Measurements from ENCODE around the gene PTDSS2.
A peak's percentile ranks its signal among the peaks of the same experiment; 100 is the strongest.

The PTDSS2 gene

DNA sequence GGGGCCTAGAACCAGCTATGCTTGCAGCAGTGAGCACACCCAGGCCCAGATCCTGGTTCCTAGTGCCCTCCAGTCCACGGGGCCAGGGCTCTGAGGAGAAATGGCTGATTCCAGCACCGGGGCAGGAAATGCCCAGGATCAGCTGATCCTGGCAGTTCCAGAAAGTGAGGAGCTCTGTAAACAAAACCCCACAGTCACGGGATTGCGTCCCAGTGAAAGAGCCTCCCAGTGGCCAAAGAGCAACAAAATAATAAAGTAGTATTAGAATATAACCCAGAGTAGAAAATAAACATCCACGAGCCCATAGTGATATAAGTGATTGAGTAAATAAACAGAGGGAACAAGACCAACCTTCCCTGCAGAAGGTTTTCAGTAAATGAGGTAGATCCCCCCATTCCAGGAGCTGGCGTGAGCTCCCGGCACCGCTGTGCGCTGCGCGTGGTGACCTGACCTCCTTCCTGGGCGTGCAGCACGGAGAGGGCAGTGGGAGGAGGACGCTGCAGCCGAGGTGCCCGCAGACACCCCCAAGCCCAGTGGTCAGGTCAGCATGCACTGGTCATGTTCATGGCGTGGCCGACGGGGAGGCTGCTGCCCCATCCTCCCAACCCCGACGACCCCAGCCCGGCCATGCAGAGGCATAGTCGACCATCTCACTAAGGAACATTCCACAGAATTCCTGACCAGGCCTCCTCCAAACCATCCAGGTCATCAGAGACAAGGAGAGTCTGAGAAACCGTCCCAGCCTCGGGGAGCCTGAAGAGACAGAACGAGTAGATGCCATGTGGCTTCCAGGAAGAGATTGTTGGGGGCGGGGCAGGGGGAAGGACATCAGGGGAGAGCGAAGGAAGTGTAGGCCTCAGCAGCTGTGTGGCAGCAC lies 19.8 kb downstream of the PTDSS2 start:
- DNase-seq (ENCODE audit: low spot score) = peak; percentile 38

DNA sequence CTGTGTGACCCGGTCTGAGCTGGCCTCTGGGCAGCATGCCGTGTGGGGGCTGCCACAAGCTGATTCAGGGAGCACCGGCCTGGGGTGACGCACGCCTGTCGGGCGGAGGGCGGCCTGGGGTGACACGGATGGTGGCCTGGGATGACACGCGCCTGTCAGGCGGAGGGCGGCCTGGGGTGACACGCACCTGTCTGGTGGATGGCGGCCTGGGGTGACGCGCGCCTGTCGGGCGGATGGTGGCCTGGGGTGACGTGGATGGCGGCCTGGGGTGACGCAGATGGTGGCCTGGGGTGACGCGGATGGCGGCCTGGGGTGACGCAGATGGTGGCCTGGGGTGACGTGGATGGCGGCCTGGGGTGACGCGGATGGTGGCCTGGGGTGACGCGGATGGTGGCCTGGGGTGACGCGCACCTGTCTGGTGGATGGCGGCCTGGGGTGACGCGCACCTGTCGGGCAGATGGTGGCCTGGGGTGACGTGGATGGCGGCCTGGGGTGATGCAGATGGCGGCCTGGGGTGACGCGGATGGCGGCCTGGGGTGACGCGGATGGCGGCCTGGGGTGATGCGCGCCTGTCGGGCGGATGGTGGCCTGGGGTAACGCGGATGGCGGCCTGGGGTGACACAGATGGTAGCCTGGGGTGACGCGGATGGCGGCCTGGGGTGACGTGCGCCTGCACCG lies 21.5 kb downstream of the PTDSS2 start:
- no peak for DNase-seq (ENCODE audit: low spot score)

DNA sequence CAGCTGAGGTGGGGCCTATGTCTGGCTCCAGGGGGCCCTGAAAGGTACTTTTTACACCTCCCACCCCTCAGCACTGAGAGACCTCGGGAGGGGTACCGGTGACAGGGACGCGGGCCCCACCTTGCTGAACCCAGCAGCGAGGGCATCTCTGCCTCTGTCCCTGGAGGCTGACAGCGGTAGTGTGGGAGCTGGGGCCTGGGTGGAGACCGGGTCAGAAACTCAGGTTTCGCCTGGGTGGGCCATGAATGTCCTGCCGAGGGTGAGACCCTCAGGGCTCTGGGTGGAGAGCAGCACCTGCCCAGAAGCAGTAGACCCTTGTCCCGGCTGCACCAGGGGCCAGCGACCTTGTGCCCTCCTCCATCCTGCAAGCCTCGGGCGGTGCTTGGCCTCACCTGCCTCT lies 22.2 kb downstream of the PTDSS2 start:
- no peak for DNase-seq (ENCODE audit: low spot score)

DNA sequence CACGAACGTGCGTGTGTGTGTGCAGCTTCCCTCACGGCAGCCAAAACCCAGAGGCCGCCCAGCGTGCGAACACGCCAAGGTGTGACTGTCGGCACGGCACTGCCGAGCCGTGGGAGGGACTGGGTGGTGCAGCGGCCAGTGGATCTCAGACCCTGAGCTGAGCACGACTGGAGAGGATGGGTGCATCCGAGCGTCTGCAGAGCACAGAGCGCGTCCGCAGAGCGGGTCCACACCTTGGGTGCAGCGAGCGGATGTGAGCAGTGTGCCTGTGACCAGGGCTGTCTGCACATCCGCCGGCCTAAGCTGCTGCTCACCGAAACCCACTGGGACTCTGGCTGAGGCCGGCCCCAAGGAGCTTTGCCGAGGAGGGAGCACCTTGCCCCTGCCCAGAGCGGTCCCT lies 22.7 kb downstream of the PTDSS2 start:
- DNase-seq (ENCODE audit: low spot score) = no peak

DNA sequence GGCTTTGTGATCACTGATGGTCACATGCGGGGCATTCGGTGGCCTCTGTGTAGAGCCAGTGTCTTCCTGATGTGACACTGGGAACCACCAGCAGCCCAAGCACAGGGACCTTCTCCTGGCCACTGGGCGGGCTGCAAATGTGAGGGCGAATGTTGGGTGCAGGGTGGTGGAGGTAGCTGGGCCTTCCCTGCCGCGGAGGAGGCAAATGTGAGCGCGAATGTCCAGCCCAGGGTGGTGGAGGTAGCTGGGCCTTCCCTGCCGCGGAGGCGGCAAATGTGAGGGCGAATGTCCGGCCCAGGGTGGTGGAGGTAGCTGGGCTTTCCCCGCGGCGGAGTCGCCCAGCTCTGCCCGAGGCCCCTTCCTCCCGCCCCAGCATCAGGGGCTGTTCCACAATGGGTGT lies 23.3 kb downstream of the PTDSS2 start:
- DNase-seq (ENCODE audit: low spot score) = no peak

DNA sequence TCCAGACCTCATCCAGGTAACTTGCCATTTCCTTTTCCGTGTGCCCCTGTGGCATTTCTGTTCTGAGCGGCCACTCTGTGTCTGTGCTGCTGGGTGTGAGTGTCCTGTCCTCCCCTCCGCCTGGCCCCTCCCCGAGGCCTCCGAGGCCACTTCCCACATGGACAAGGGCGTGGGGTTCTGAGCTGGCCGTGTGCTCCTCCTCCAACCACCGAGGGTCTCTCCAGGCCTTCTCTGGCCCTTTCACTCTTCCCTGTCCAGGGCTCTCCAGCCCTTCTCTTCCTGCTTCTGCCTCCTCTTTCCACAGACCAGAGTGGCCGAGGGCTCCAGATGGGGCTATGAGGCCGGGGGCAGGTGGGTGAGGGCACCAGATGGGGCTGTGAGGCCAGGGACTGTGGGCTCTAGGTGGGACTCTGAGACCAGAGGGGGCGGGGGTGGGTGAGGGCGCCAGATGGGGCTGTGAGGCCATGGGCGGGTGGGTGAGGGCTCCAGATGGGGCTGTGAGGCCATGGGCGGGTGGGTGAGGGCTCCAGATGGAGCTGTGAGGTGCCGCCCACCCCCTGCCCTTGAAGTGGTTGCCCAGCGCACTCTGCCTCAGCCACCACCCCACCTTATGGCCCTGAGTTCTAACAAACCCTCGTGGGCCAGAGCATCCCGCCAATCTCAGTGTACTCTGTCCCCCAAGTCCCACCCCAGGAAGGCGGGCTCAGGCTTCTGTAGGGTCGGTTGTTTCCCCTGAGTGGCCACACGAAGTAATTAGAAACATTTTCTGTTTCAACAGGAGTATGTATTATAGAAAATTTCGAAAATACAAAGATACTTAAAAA lies 24.1 kb downstream of the PTDSS2 start:
- no peak for DNase-seq (ENCODE audit: low spot score)

DNA sequence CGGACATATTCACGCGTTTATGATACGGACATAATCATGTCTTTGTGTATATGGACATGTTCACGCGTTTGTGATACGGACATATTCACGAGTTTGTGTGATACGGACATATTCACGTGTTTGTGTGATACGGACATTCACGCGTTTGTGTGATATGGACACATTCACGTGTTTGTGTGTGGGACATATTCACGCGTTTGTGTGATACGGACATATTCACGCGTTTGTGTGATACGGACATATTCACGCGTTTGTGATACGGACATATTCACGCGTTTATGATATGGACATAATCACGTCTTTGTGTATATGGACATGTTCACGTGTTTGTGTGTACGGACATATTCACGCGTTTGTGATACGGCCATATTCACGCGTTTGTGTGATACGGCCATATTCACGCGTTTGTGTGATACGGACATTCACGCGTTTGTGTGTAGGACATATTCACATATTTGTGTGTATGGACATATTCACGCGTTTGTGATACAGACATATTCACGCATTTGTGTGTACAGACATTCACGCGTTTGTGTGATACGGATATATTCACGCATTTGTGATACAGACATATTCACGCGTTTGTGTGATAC lies 24.9 kb downstream of the PTDSS2 start:
- no peak for DNase-seq (ENCODE audit: low spot score)

DNA sequence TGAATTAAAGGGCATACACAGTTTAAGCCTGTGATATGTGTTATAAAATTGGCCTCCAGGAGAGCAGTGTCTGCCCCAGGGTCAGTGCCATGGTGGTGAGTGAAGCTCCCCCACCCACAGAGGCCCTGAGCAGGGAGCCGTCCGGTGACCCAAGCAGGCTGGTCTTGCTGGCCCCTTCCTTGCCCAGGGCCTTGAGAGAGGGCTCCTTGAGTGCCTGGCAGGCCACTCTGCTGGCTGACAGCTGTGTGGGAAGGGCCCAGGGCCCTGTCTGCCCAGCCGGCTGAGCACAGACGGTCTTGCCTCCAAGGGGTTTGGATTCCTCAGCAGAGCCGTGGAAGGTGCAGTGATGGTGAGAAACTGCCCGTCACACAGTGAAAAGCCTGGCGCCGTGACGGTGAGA lies 25.9 kb downstream of the PTDSS2 start:
- no peak for DNase-seq (ENCODE audit: low spot score)

DNA sequence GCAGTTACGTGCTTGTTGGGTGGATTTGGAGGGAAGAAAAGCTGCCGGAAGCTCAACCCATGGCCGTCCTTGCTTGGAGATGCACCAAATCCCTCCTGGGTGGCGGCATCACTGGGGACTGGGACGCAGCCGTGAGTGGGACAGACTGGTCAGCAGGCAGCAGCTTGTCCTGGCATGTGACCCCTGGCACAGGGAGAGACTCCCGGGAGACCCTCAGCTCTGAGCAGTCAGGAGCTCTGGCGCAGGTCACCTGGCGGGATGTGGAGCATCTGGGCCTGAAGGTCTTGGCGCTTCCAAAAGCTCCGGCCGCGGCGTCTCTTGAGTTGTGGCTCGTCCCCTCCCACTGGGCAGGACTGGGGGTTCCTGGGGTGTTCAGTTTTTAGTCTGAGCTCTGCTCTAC lies 26.3 kb downstream of the PTDSS2 start:
- no peak for DNase-seq (ENCODE audit: low spot score)

DNA sequence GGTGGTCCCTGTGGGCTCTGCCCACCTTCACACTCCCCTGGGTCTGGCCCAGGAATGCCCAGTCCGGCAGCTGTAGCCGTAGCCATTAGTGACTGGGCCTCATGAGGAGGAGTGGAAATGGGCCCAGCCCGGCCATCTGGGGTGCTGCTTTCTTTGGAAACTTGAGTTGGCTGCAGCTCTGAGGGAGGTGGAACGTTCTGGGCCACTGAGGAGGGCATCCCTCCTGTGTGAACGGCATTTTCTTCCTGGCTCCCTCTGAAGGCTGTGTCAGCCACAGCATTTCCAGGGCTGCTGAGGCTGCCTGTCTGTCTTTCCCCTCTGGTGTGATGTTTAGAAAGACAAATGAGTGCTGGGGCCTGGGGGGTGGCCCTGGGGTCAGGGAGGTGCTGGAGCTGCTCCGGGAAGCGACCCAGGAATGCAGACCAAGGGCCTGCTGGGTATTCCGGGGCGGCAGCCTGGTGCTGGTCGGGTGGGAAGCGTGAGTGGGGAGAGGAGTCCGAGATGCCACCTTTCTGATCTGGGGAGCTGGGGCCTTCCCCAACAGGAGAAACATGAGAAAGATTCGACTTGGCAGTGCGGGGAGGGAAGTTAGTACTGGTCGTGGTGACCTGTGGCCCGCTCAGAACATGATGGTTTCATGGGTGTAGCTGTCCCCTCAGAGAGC lies 27.1 kb downstream of the PTDSS2 start:
- peak; percentile 83 for DNase-seq (ENCODE audit: low spot score)

DNA sequence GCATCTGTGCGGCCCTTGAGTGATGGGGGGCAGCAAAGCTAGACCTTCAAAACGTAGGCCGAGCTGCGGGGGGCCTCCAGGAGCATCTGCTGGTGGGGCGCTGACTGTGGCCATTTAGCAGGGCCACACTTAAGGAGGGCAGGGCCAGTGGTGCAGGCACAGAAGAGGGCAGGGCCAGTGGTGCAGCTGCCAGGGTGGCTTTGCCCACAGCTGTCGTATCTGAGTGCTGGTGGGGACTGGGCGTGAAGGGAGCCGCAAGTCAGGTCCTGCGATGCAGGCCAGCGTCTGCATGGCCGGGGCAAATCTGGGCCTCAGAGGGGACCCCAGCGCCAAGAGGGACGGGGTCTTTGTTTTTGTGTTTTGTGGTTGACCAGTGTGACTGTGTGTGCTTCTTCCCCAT lies 29.2 kb downstream of the PTDSS2 start:
- DNase-seq (ENCODE audit: low spot score) = no peak

DNA sequence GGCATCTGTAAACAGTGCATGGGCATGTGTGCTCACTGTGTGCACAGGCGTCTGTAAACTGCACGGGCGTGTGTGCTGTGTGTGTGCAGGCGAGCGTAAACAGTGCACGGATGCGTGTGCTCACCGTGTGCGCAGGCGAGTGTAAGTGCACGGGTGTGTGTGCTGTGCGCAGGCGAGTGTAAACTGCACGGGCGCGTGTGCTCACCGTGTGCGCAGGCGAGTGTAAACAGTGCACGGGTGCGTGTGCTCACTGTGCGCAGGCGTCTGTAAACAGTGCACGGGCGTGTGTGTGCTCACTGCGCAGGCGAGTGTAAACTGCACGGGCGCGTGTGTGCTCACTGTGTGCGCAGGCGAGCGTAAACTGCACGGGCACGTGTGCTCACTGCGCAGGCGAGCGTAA lies 34.5 kb downstream of the PTDSS2 start:
- no peak for DNase-seq (ENCODE audit: low spot score)

DNA sequence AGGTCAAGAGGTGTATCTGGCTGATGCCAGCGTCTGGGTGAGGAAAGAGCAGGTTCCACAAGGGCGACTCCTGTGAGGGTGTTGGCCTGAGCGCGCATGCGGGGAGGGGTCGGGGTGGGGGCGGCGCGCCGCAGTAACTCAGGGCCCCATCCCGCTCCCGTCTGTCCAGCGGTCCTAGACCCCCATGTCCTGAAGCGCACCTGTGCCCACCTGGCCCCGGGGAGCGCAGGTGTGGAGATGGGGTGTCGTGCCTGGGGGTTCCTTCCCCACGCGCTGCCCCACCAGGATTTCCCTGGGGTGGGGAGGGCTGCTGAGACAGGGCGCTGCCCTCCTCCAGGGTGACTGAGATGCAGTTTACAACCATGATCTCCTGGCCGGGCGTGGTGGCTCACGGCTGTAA lies 36.1 kb downstream of the PTDSS2 start:
- no peak for DNase-seq (ENCODE audit: low spot score)

DNA sequence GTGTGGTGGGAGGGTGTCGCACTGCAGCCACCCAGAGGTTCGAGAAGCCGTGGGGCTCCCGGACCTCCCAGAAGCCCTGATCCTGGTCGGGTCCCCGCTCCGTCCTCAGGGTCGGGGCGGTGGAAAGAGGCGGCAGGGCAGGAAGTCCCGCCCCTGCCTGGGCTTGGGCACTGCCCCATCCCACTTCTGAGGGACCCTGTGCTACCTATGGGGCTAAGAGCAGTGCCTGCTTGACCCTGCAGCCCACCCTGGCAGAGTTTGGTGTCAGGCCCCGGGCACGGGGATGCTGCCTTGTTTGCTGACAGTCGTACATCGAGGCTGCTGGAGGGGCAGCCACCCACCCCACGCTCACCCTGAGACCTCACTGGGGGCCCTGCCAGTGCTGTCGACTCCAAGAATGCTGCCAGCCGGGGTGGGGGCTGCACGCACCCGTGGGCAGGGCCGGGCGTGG lies 37.5 kb downstream of the PTDSS2 start:
- DNase-seq (ENCODE audit: low spot score) = no peak

DNA sequence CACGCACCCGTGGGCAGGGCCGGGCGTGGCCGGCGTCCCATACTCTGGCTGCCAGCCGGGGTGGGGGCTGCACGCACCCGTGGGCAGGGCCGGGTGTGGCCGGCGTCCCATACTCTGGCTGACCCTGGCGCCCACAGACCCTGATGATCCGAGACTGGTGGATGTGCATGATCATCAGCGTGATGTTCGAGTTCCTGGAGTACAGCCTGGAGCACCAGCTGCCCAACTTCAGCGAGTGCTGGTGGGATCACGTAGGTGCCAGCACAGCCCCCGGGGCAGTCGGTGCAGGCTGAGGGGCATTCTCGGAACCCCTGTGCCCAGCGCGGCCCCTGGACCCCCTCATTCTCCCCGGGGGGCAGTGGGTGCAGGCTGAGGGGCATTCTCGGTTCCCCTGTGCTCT lies 38.0 kb downstream of the PTDSS2 start:
- no peak for DNase-seq (ENCODE audit: low spot score)

DNA sequence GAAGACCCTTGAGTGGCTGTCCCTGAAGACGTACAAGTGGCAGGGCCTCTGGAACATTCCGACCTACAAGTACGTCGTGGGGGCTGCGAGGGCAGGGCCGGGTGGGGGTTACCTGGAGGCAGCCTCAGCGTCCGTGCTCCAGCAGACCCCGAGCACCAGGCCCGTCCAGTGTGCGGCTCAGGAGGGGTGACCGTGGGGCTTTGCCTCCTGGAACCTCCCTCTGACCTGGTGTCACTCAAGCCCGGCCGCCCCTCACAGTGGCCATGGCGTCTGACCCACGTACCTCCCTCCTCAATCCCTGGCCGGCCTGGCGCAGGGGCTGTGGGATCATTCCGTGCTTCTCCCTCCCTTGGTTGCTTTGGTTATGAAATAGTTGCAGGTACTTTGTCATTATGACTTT lies 38.5 kb downstream of the PTDSS2 start:
- DNase-seq (ENCODE audit: low spot score) = no peak

DNA sequence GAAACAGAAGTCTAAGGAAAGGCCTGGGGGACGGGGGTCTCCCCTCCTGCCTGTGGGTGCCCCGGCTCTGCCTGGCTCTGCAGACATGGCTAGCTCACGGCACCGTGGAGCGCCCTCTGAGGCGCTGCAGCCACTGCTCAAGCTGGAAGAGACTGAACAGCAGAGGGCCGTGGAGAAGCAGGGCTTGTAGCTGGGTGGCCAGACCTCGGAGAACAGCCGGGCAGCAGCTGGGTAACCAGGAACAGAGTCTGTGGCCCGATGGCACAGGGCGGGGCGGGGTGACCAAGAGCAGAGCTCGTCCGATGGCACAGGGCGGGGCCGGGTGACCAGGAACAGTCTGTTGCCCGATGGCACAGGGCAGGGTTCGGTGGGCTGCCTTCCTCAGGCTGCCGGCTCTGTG lies 38.9 kb downstream of the PTDSS2 start:
- no peak for DNase-seq (ENCODE audit: low spot score)

DNA sequence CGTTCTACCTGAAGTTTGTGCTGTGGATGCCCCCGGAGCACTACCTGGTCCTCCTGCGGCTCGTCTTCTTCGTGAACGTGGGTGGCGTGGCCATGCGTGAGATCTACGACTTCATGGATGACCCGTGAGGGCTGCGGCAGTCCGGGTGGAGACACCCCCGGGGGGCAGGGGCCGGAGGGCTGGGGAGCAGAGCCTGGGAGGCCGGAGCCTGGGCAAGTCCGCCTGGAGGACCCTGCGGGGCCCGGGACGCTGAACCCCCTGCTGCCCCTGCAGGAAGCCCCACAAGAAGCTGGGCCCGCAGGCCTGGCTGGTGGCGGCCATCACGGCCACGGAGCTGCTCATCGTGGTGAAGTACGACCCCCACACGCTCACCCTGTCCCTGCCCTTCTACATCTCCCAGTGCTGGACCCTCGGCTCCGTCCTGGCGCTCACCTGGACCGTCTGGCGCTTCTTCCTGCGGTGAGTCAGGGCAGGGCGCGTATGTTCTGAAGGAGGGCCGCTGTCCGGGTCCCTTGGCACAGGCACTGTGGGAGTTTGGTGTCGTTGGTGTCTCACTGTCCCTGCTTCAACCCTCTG lies 39.6 kb downstream of the PTDSS2 start:
- DNase-seq (ENCODE audit: low spot score) = no peak

DNA sequence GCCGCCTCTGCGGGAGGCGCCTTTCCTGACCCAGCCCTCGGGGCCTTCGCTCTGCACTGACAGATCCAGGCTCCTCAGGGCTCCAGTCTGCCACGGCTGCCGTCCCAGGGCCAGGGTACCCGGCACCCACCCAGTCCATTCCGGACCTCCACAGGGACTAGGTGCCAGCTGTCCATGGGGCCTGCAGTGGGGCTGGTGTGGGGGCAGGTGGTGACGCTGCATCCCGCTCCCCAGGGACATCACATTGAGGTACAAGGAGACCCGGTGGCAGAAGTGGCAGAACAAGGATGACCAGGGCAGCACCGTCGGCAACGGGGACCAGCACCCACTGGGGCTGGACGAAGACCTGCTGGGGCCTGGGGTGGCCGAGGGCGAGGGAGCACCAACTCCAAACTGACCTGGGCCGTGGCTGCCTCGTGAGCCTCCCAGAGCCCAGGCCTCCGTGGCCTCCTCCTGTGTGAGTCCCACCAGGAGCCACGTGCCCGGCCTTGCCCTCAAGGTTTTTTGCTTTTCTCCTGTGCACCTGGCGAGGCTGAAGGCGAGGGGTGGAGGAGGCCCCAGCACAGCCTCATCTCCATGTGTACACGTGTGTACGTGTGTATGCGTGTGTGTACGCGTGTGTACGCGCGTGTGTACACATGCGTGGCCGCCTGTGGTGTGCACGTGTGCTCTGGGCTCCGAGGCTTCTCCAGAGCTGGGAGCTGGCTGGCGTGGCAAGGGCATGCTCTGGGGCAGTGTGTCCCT lies 40.3 kb downstream of the PTDSS2 start:
- no peak for DNase-seq (ENCODE audit: low spot score)

DNA sequence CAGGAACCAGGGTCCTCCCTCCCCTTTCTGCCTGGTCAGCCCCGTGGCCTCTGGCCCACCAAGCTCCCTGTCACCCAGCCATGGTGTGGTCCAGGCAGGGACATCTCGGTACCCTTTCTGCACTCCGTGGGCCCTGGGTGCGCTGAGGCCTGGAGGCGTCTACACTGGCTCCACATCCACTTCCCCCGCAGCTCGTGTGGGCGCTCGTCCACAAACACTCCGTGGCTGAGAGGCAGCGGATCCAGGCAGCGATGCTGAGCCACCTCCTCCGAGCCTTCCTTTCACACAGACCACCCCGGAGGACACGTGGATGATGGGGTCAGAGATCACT lies 40.8 kb downstream of the PTDSS2 start:
- DNase-seq (ENCODE audit: low spot score) = no peak

DNA sequence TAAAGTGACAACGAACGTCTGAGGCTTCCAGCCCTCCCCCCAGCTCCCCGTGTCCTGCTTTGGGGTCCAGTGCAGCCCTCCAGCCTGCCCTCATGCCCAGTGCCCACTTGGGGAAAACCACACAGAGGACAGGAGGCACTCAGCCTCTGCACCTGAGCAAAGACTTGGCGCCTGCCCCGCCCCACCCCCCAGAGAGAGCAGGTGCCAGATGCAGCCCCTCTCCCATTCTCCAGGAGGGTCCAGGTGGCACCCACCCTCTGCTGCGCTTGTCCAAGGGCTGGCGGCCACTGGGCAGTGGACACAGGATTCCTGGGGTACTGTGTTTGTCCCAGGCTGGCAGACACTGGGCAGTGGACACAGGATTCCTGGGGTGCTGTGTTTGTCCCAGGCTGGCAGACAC lies 41.3 kb downstream of the PTDSS2 start:
- DNase-seq (ENCODE audit: low spot score) = no peak

All from cerebellar cortex (tissue), 1 donor.